ENCODE measurements around the gene TRIM44.

GRCh38 chr11:35678471-35678870, 15.9 kb downstream of the TRIM44 start:
- TF ChIP-seq CTCF (optimal IDR thresholded peaks at IDR 0.05 in 1 of 3, IDR thresholded peaks at IDR 0.05 in 1 of 3, conservative IDR thresholded peaks at IDR 0.05 in 1 of 3; ENCODE audit: extremely low read depth in 1 of 3, insufficient read depth in 2 of 3, low read length in 3 of 3): no peak
- no peak for TF ChIP-seq EZH2 (IDR thresholded peaks at IDR 0.05; ENCODE audit: low read length)
